Fibroblast of lung (primary cell): ENCODE results near the gene POR.

Experiments
- CTCF ChIP-seq, 2 donors: IDR thresholded peaks in 1 of 2; conservative IDR thresholded peaks in 1 of 2; 1 replicate in 1 of 2; 2 replicates in 1 of 2; pipeline ENCODE4 v1.5.1; 2011 to 2012; ENCODE audit warnings: low read length in 2 of 2, control low read depth in 1 of 2, inconsistent platforms in 1 of 2, low read depth in 1 of 2, mild to moderate bottlenecking in 1 of 2
- EZH2 ChIP-seq: IDR thresholded peaks from 2 replicates; pipeline ENCODE4 v1.5.1; 2012; ENCODE audit warnings: low read length, control low read depth, mild to moderate bottlenecking; ENCODE audit errors: missing control alignments

- no peak for TF ChIP-seq CTCF (conservative IDR thresholded peaks at IDR 0.05 in 1 of 2, IDR thresholded peaks at IDR 0.05 in 1 of 2; ENCODE audit: low read depth in 1 of 2, low read length in 2 of 2)
- TF ChIP-seq EZH2: no peak
These were observed 45.4 kb downstream of the POR start for GRCh38 chr7:75960372-75960771.
